Loucy (cell line): Measurements from ENCODE around the gene TTLL12.

Experiments
- H2AFZ ChIP-seq: fragments of 200-600 bp; sonication (generic); 2 replicates; pipeline ENCODE4 v1.6.0; 2016; ENCODE audit warnings: antibody characterized with exemption, mild to moderate bottlenecking, low read length, moderate library complexity
- H3F3A ChIP-seq: fragments of 200-600 bp; 2 replicates; pipeline ENCODE4 v1.6.0; 2016; ENCODE audit warnings: antibody characterized with exemption, low read depth, mild to moderate bottlenecking
- H3K27me3 ChIP-seq: fragments of 200-600 bp; sonication (generic); 2 replicates; pipeline ENCODE4 v1.6.1; 2014; ENCODE audit warnings: low read length, mild to moderate bottlenecking; ENCODE audit not compliant: insufficient read depth, poor library complexity, severe bottlenecking
- H3K36me3 ChIP-seq: fragments of 200-600 bp; sonication (generic); 2 replicates; pipeline ENCODE4 v1.6.1; 2016; ENCODE audit warnings: low read length; ENCODE audit not compliant: insufficient read depth
- H3K4me1 ChIP-seq: fragments of 200-600 bp; sonication (generic); 2 replicates; pipeline ENCODE4 v1.5.1; 2014; ENCODE audit warnings: low read length, mild to moderate bottlenecking; ENCODE audit not compliant: insufficient read depth, poor library complexity, severe bottlenecking
- H3K4me2 ChIP-seq: fragments of 200-600 bp; sonication (generic); 2 replicates; pipeline ENCODE4 v1.6.0; 2014; ENCODE audit warnings: antibody characterized with exemption, low read length, low read depth, mild to moderate bottlenecking; ENCODE audit not compliant: poor library complexity, severe bottlenecking
- H3K4me3 ChIP-seq: fragments of 200-600 bp; sonication (generic); 2 replicates; pipeline ENCODE4 v1.5.1; 2014; ENCODE audit warnings: low read length, mild to moderate bottlenecking, mixed read lengths; ENCODE audit not compliant: poor library complexity, severe bottlenecking
- H3K79me2 ChIP-seq: fragments of 200-600 bp; sonication (generic); 2 replicates; pipeline ENCODE4 v1.6.1; 2014; ENCODE audit warnings: low read length; ENCODE audit not compliant: insufficient read depth
- H3K9ac ChIP-seq: fragments of 200-600 bp; sonication (generic); 2 replicates; pipeline ENCODE4 v1.6.0; 2014; ENCODE audit warnings: mild to moderate bottlenecking, low read depth, low read length, moderate library complexity; ENCODE audit not compliant: poor library complexity, severe bottlenecking
- H3K9me2 ChIP-seq: fragments of 200-600 bp; sonication (generic); replicated peaks from 2 replicates; pipeline ENCODE4 v1.6.1; 2016; ENCODE audit warnings: low read depth, low read length, mixed read lengths
- H3K9me3 ChIP-seq: fragments of 200-600 bp; sonication (generic); 2 replicates; pipeline ENCODE4 v1.6.1; 2014; ENCODE audit warnings: mild to moderate bottlenecking, antibody characterized with exemption, low read length, low read depth; ENCODE audit not compliant: insufficient read depth
- H4K20me1 ChIP-seq: fragments of 200-600 bp; sonication (generic); 2 replicates; pipeline ENCODE4 v1.6.0; 2014; ENCODE audit warnings: antibody characterized with exemption, low read length, mild to moderate bottlenecking; ENCODE audit not compliant: insufficient read depth, poor library complexity, severe bottlenecking
- CTCF ChIP-seq: fragments of 200-600 bp; sonication (generic); conservative IDR thresholded peaks from 2 replicates; pipeline ENCODE4 v1.5.1; 2014; ENCODE audit warnings: mild to moderate bottlenecking, antibody characterized with exemption, low read length
- EZH2phosphoT487 ChIP-seq: fragments of 200-600 bp; IDR thresholded peaks from 2 replicates; pipeline ENCODE4 v1.6.1; 2018; ENCODE audit warnings: antibody characterized with exemption, mild to moderate bottlenecking, moderate library complexity, borderline replicate concordance

TTLL12 gene

GRCh38 chr22:43176090-43176489 is 10.8 kb downstream of the TTLL12 start:
- no peaks in the 10 kb centered on the region for H3K27me3 ChIP-seq
- no peaks in the 10 kb centered on the region for H3F3A ChIP-seq
- H3K9ac ChIP-seq = no peak overlapping the region
- no peak overlapping the region for H2AFZ ChIP-seq
- H4K20me1 ChIP-seq = no peaks in the 10 kb centered on the region
- no peaks in the 10 kb centered on the region for H3K9me2 ChIP-seq
- H3K4me1 ChIP-seq = peaks cover 12% of the 10 kb centered on the region
- TF ChIP-seq EZH2phosphoT487 (no peak), CTCF (no peak)
- H3K9me3 ChIP-seq = no peaks in the 10 kb centered on the region
- H3K4me3 ChIP-seq = no peak overlapping the region
- H3K79me2 ChIP-seq = no peaks in the 10 kb centered on the region
- no peaks in the 10 kb centered on the region; the same call in 1 of the 2 replicates for H3K36me3 ChIP-seq
- no peak overlapping the region for H3K4me2 ChIP-seq

- H3K27me3 ChIP-seq = no peaks in the 10 kb centered on the region
- H3K4me1 ChIP-seq = peaks cover 23% of the 10 kb centered on the region
- TF ChIP-seq CTCF (no peak), EZH2phosphoT487 (no peak)
- H3K4me2 ChIP-seq = no peak overlapping the region
- no peak overlapping the region for H2AFZ ChIP-seq
- H3K36me3 ChIP-seq = no peaks in the 10 kb centered on the region; the same call in 1 of the 2 replicates
- no peaks in the 10 kb centered on the region for H3K9me3 ChIP-seq
- H4K20me1 ChIP-seq = no peaks in the 10 kb centered on the region
- no peaks in the 10 kb centered on the region for H3F3A ChIP-seq
- no peaks in the 10 kb centered on the region for H3K79me2 ChIP-seq
- no peak overlapping the region for H3K9ac ChIP-seq
- no peak overlapping the region for H3K4me3 ChIP-seq
- no peaks in the 10 kb centered on the region for H3K9me2 ChIP-seq
Measured at GRCh38 chr22:43174941-43175531, 11.9 kb downstream of the TTLL12 start.

DNA sequence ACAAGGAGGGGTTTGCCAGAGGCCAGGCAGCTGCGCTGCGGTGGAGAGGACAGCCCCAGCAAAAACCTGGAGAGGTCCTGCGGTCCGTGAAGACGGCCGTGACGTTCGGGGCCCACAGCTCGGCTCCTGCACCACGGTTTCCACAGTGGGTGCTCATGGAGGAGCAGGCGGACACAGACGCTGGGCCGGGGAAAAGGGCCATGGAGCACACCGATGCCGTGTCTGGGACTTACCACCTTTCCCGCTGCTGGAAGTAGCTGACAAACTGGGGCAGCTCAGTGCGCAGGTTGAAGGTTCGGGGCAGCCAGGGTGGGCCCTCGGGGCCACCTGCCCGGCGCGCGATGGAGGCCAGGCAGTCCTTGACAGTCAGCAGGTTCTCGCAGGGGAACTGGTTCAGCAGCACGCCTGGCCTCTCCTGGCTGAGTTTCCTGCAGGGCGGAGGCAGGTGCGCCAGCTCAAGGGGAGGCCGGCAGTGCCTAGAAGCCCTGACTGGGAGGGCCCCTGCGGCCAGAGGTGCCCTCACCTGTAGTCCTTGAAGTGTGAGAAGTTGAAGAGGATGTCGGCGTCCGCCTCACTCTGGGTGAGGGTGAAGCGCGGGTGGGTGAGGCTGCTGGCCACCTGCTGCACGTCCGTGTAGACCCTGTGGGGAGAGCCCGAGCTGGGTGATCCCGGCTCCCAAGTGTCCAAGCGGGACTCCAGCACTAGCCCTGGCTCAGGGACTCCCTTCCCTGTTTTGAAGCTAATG is 12.8 kb downstream of the TTLL12 start:
- Histone ChIP-seq H4K20me1 (no peaks in the 10 kb centered on the region), H3K27me3 (no peaks in the 10 kb centered on the region), H2AFZ (no peak overlapping the region), H3K79me2 (no peaks in the 10 kb centered on the region), H3K36me3 (no peaks in the 10 kb centered on the region; the same call in 1 of the 2 replicates), H3F3A (no peaks in the 10 kb centered on the region), H3K4me3 (no peak overlapping the region), H3K9me3 (no peaks in the 10 kb centered on the region), H3K4me2 (no peak overlapping the region), H3K9me2 (no peaks in the 10 kb centered on the region), H3K9ac (no peak overlapping the region), H3K4me1 (peaks cover 26% of the 10 kb centered on the region)
- no peak for TF ChIP-seq EZH2phosphoT487

GRCh38 chr22:43173566-43173965 is 13.4 kb downstream of the TTLL12 start:
- Histone ChIP-seq H3K9ac (no peak overlapping the region), H3K9me3 (no peaks in the 10 kb centered on the region), H3K4me1 (peaks cover 26% of the 10 kb centered on the region), H3K79me2 (no peaks in the 10 kb centered on the region), H3K4me2 (no peak overlapping the region), H4K20me1 (no peaks in the 10 kb centered on the region), H3K4me3 (no peak overlapping the region), H3K36me3 (no peaks in the 10 kb centered on the region), H2AFZ (no peak overlapping the region), H3F3A (no peaks in the 10 kb centered on the region), H3K9me2 (no peaks in the 10 kb centered on the region), H3K27me3 (no peaks in the 10 kb centered on the region)
- TF ChIP-seq CTCF = no peak
- TF ChIP-seq EZH2phosphoT487 = no peak
